ENCODE results near the gene ARHGAP26. TPM values are rescaled to one million over a fixed set of nuclear protein-coding genes. Genes with fewer than 3 reads are reported as not detected.

Gene ARHGAP26
- total RNA-seq, 4 donors from 2014 or later: 61.0 to 76.7 (median 61.2) TPM

- H3K9me3 ChIP-seq: no peaks in the 10 kb centered on the region
- in situ Hi-C loops (cut with MboI; ENCODE audit: low pct_ligation_motif_present in 1 of 4, low pct_unique_long_range_greater_than_20kb in 1 of 4, low sequenced_read_pairs in 3 of 4): loop anchor here in 1 of 4 donors (10.0 kb wide), 1 partner anchor 895 kb away; no protein-coding TSS in a partner anchor
- peaks cover 0 to 3% (median 0%) of the 10 kb centered on the region in 4 donors for H3K36me3 ChIP-seq
- H3K4me3 ChIP-seq: no peak overlapping the region
- H3K27me3 ChIP-seq: no peaks in the 10 kb centered on the region
- no peak overlapping the region for H3K27ac ChIP-seq
- intact Hi-C loops (cut with DNase I; ENCODE audit: low total_unique reads): loop anchor here (10.0 kb wide), 1 partner anchor 895 kb away; no protein-coding TSS in a partner anchor
- peaks cover 0 to 12% (median 0%) of the 10 kb centered on the region in 4 donors for H3K4me1 ChIP-seq
- WGBS, 2 donors (ENCODE audit: low coverage in 1 of 2): 78% methylated on average over 2 of the region's 2 CpGs; no CpG with 5 or more reads in 1 of the 2 donors
- no peak for TF ChIP-seq POLR2A (IDR thresholded peaks at IDR 0.05)
- TF ChIP-seq POLR2AphosphoS5 (IDR thresholded peaks at IDR 0.05): no peak
- no peak for TF ChIP-seq EP300 (IDR thresholded peaks at IDR 0.05; ENCODE audit: low read depth)
- TF ChIP-seq CTCF (IDR thresholded peaks at IDR 0.05): no peak
- DNase-seq: peak; percentile 13
Measured at GRCh38 chr5:142929587-142929986, 159.4 kb downstream of the ARHGAP26 start.

GRCh38 chr5:142930395-142931110, 160.4 kb downstream of the ARHGAP26 start:
- no peaks in the 10 kb centered on the region for H3K9me3 ChIP-seq
- intact Hi-C loops (cut with DNase I; ENCODE audit: low total_unique reads) (no loop called here), in situ Hi-C loops (cut with MboI; ENCODE audit: low pct_ligation_motif_present in 1 of 4, low pct_unique_long_range_greater_than_20kb in 1 of 4, low sequenced_read_pairs in 3 of 4) (no loop called here)
- DNase-seq: no peak
- H3K27ac ChIP-seq: no peak overlapping the region
- TF ChIP-seq POLR2AphosphoS5 (IDR thresholded peaks at IDR 0.05) (no peak), CTCF (IDR thresholded peaks at IDR 0.05) (no peak), EP300 (IDR thresholded peaks at IDR 0.05; ENCODE audit: low read depth) (no peak), POLR2A (IDR thresholded peaks at IDR 0.05) (no peak)
- no peaks in the 10 kb centered on the region for H3K27me3 ChIP-seq
- peaks cover 0 to 3% (median 0%) of the 10 kb centered on the region in 4 donors for H3K36me3 ChIP-seq
- no peak overlapping the region for H3K4me3 ChIP-seq
- peaks cover 0 to 15% (median 5%) of the 10 kb centered on the region in 4 donors for H3K4me1 ChIP-seq
- WGBS, 2 donors (ENCODE audit: low coverage in 1 of 2): 87 to 93% methylated on average over 7 of the region's 7 CpGs

GRCh38 chr5:142931896-142932686, 161.9 kb downstream of the ARHGAP26 start:
- TF ChIP-seq POLR2A (IDR thresholded peaks at IDR 0.05): no peak
- TF ChIP-seq CTCF (IDR thresholded peaks at IDR 0.05): no peak
- TF ChIP-seq POLR2AphosphoS5 (IDR thresholded peaks at IDR 0.05): no peak
- no peak overlapping the region for H3K4me3 ChIP-seq
- in situ Hi-C loops (cut with MboI; ENCODE audit: low pct_ligation_motif_present in 1 of 4, low pct_unique_long_range_greater_than_20kb in 1 of 4, low sequenced_read_pairs in 3 of 4) (no loop called here), intact Hi-C loops (cut with DNase I; ENCODE audit: low total_unique reads) (no loop called here)
- WGBS, 2 donors (ENCODE audit: low coverage in 1 of 2): 90 to 100% methylated on average over 1 to 9 of the region's 9 CpGs
- no peaks in the 10 kb centered on the region for H3K9me3 ChIP-seq
- no peak for DNase-seq
- H3K4me1 ChIP-seq: peaks cover 0 to 8% (median 5%) of the 10 kb centered on the region in 4 donors
- H3K27me3 ChIP-seq: no peaks in the 10 kb centered on the region
- H3K27ac ChIP-seq: no peak overlapping the region
- H3K36me3 ChIP-seq: peaks cover 0 to 3% (median 0%) of the 10 kb centered on the region in 4 donors

- in situ Hi-C loops (cut with MboI; ENCODE audit: low pct_ligation_motif_present in 1 of 4, low pct_unique_long_range_greater_than_20kb in 1 of 4, low sequenced_read_pairs in 3 of 4) (no loop called here), intact Hi-C loops (cut with DNase I; ENCODE audit: low total_unique reads) (no loop called here)
- TF ChIP-seq POLR2AphosphoS5 (IDR thresholded peaks at IDR 0.05) (no peak), EP300 (IDR thresholded peaks at IDR 0.05; ENCODE audit: low read depth) (no peak), POLR2A (IDR thresholded peaks at IDR 0.05) (no peak), CTCF (IDR thresholded peaks at IDR 0.05) (no peak)
- Histone ChIP-seq H3K4me3 (no peak overlapping the region), H3K4me1 (peaks cover 0 to 9% (median 6%) of the 10 kb centered on the region in 4 donors), H3K36me3 (peaks cover 0 to 3% (median 0%) of the 10 kb centered on the region in 4 donors), H3K27me3 (no peaks in the 10 kb centered on the region), H3K27ac (no peak overlapping the region), H3K9me3 (no peaks in the 10 kb centered on the region)
- 80 to 89% methylated on average over 3 to 4 of the region's 4 CpGs for WGBS, 2 donors (ENCODE audit: low coverage in 1 of 2)
- no peak for DNase-seq
Measured at GRCh38 chr5:142934051-142934762, 164.0 kb downstream of the ARHGAP26 start.
